ENCODE measurements around the gene PRLR.
"Not testable (repeated sequence)": the region's sequence is repeated elsewhere in the genome, so short reads cannot be mapped to it uniquely, and the experiment has no call there.

Gene PRLR

DNA sequence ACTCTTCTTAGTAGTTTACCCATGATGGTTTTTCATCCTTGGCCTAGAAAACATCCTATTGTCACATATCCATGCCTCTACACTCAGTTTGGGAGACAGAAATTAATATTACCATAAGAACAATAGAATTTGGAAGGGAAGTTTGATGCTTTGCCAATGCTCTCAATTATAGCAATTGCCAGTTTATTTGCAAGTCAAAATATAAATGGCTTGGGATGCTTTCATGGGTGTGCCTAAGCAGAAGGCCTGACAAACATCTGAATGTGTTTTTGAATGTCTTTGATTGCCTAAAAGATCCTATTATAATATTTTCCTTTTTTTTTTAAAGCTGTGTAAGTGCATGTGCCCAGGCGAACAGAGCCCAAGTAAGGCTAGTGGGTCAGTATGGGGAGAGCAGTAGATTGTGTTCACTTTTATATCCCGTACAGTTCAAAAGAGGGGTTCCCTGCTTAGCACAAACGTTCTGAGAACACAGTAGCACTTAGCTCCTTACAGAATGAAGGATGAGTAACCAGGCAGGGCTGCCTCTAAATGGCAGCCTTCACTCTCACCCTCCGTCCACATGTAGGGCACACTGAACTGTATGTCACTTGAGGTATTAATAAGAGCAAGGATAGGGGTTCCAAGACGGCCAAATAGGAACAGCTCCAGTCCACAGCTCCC is 126.5 kb downstream of the PRLR start:
- no peak overlapping the region for H3K4me3 ChIP-seq (ENCODE audit: insufficient read length, low read depth)
- H3K36me3 ChIP-seq (ENCODE audit: insufficient read depth, insufficient read length, low read length) = no peaks in the 10 kb centered on the region
- DNase-seq (ENCODE audit: low read depth, low spot score) = no peak
- H3K9me3 ChIP-seq (ENCODE audit: insufficient read depth, low read length) = no peaks in the 10 kb centered on the region
- H3K9ac ChIP-seq (ENCODE audit: insufficient read length, low read depth) = no peak overlapping the region
- H3K27me3 ChIP-seq (ENCODE audit: insufficient read depth, insufficient read length) = no peaks in the 10 kb centered on the region
- TF ChIP-seq YY1 (IDR thresholded peaks at IDR 0.05; ENCODE audit: insufficient read depth, insufficient read length) = no peak
- no peak for TF ChIP-seq ZNF274 (IDR thresholded peaks at IDR 0.05; ENCODE audit: low read depth, low read length)
- TF ChIP-seq SUZ12 (IDR thresholded peaks at IDR 0.05; ENCODE audit: extremely low read depth, insufficient read depth, insufficient read length) = no peak
- H3K4me1 ChIP-seq (ENCODE audit: insufficient read depth, insufficient read length) = no peaks in the 10 kb centered on the region

DNA sequence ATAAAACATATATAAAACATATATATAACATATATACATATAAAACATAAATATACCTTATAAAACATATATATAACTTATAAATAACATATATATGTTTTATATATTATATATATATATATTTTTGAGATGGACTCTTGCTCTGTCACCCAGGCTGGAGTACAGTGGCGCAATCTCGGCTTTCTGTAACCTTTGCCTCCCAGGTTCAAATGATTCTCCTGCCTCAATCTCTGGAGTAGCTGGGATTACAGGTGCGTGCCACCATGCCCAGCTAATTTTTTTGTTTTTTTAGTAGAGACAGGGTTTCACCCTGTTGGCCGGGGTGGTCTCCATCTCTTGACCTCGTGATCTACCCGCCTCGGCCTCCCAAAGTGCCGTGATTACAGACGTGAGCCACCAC is 128.6 kb downstream of the PRLR start:
- not testable (repeated sequence) for DNase-seq (ENCODE audit: low read depth, low spot score); H3K27me3 ChIP-seq (ENCODE audit: insufficient read depth, insufficient read length); H3K4me1 ChIP-seq (ENCODE audit: insufficient read depth, insufficient read length); H3K9me3 ChIP-seq (ENCODE audit: insufficient read depth, low read length); H3K36me3 ChIP-seq (ENCODE audit: insufficient read depth, insufficient read length, low read length); H3K4me3 ChIP-seq (ENCODE audit: insufficient read length, low read depth); H3K9ac ChIP-seq (ENCODE audit: insufficient read length, low read depth)

DNA sequence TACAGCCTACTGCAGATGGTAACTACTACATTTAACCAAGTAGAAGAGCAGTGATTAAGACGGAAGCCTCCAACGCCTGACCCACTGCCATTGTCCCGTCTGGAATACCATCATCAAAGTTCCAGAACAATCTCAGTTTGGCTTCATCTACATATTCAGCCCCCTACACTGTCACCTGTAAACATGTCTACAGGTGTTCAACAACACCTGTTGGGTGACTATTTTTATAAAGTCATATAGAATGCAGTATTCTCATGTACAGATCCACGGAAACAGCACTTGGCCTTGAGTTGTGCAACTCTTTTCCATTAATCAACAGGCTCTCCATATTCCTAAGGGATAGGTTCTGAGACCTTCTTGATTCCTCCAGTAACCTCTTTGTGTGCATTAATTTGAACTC is 129.3 kb downstream of the PRLR start:
- Histone ChIP-seq H3K36me3 (ENCODE audit: insufficient read depth, insufficient read length, low read length) (no peaks in the 10 kb centered on the region), H3K9ac (ENCODE audit: insufficient read length, low read depth) (no peak overlapping the region), H3K4me1 (ENCODE audit: insufficient read depth, insufficient read length) (no peaks in the 10 kb centered on the region), H3K27me3 (ENCODE audit: insufficient read depth, insufficient read length) (no peaks in the 10 kb centered on the region), H3K4me3 (ENCODE audit: insufficient read length, low read depth) (no peak overlapping the region), H3K9me3 (ENCODE audit: insufficient read depth, low read length) (no peaks in the 10 kb centered on the region)
- TF ChIP-seq YY1 (IDR thresholded peaks at IDR 0.05; ENCODE audit: insufficient read depth, insufficient read length) (no peak), ZNF274 (IDR thresholded peaks at IDR 0.05; ENCODE audit: low read depth, low read length) (no peak), SUZ12 (IDR thresholded peaks at IDR 0.05; ENCODE audit: extremely low read depth, insufficient read depth, insufficient read length) (no peak)
- DNase-seq (ENCODE audit: low read depth, low spot score) = no peak

DNA sequence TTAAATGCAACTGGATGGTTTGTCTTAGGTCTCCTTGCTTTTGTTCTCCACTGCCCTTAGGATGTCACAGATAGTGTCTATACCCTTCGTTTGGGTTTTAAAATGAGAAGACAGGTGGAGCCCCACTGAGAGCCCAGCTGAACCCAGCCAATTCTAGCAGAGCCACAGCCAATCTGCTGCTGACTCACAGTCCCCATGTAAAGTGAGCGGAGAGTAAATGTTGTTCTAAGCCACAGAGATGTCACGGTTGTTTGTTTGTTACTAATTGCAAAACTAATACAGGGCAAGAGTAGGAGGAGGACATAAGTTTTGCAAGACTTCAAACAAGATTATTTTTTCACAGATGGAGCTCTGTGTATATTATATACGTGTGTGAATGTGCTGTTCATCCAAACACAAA is 132.1 kb downstream of the PRLR start:
- no peak overlapping the region for H3K9ac ChIP-seq (ENCODE audit: insufficient read length, low read depth)
- H3K27me3 ChIP-seq (ENCODE audit: insufficient read depth, insufficient read length) = no peaks in the 10 kb centered on the region
- no peaks in the 10 kb centered on the region for H3K9me3 ChIP-seq (ENCODE audit: insufficient read depth, low read length)
- no peaks in the 10 kb centered on the region for H3K4me1 ChIP-seq (ENCODE audit: insufficient read depth, insufficient read length)
- TF ChIP-seq ZNF274 (IDR thresholded peaks at IDR 0.05; ENCODE audit: low read depth, low read length) = no peak
- no peak for TF ChIP-seq YY1 (IDR thresholded peaks at IDR 0.05; ENCODE audit: insufficient read depth, insufficient read length)
- TF ChIP-seq SUZ12 (IDR thresholded peaks at IDR 0.05; ENCODE audit: extremely low read depth, insufficient read depth, insufficient read length) = no peak
- no peak for DNase-seq (ENCODE audit: low read depth, low spot score)
- no peaks in the 10 kb centered on the region for H3K36me3 ChIP-seq (ENCODE audit: insufficient read depth, insufficient read length, low read length)
- no peak overlapping the region for H3K4me3 ChIP-seq (ENCODE audit: insufficient read length, low read depth)

- no peaks in the 10 kb centered on the region for H3K9me3 ChIP-seq (ENCODE audit: insufficient read depth, low read length)
- H3K27me3 ChIP-seq (ENCODE audit: insufficient read depth, insufficient read length) = no peaks in the 10 kb centered on the region
- H3K36me3 ChIP-seq (ENCODE audit: insufficient read depth, insufficient read length, low read length) = no peaks in the 10 kb centered on the region
- DNase-seq (ENCODE audit: low read depth, low spot score) = no peak
- no peak for TF ChIP-seq SUZ12 (IDR thresholded peaks at IDR 0.05; ENCODE audit: extremely low read depth, insufficient read depth, insufficient read length)
- no peak for TF ChIP-seq ZNF274 (IDR thresholded peaks at IDR 0.05; ENCODE audit: low read depth, low read length)
- TF ChIP-seq YY1 (IDR thresholded peaks at IDR 0.05; ENCODE audit: insufficient read depth, insufficient read length) = no peak
- no peak overlapping the region for H3K4me3 ChIP-seq (ENCODE audit: insufficient read length, low read depth)
- H3K4me1 ChIP-seq (ENCODE audit: insufficient read depth, insufficient read length) = no peaks in the 10 kb centered on the region
- no peak overlapping the region for H3K9ac ChIP-seq (ENCODE audit: insufficient read length, low read depth)
Observed at GRCh38 chr5:35096932-35097331, 133.4 kb downstream of the PRLR start.

DNA sequence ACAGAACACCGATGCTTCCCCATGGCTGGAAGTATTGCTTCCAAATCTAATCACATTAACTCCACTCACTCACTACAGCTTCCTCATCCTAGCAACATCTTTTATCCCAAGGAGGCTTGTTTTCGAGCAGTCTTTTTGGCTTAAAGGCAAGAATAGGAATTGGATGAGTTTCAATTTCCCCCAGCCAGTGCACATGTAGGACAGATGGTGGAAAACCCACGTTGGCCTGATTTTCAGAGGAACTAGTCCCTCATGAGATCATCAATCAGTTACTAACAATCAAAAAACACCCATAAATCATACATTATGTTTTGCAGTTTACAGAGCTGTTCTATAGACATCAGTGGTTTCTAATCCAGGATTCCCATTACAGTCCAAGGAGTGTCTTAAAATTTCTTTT is 134.1 kb downstream of the PRLR start:
- Histone ChIP-seq H3K9me3 (ENCODE audit: insufficient read depth, low read length) (no peaks in the 10 kb centered on the region), H3K4me3 (ENCODE audit: insufficient read length, low read depth) (no peak overlapping the region), H3K36me3 (ENCODE audit: insufficient read depth, insufficient read length, low read length) (no peaks in the 10 kb centered on the region), H3K4me1 (ENCODE audit: insufficient read depth, insufficient read length) (no peaks in the 10 kb centered on the region), H3K9ac (ENCODE audit: insufficient read length, low read depth) (no peak overlapping the region), H3K27me3 (ENCODE audit: insufficient read depth, insufficient read length) (no peaks in the 10 kb centered on the region)
- TF ChIP-seq SUZ12 (IDR thresholded peaks at IDR 0.05; ENCODE audit: extremely low read depth, insufficient read depth, insufficient read length) (no peak), ZNF274 (IDR thresholded peaks at IDR 0.05; ENCODE audit: low read depth, low read length) (no peak), YY1 (IDR thresholded peaks at IDR 0.05; ENCODE audit: insufficient read depth, insufficient read length) (no peak)
- DNase-seq (ENCODE audit: low read depth, low spot score) = no peak

GRCh38 chr5:35095366-35095765 is 134.9 kb downstream of the PRLR start:
- Histone ChIP-seq H3K4me3 (ENCODE audit: insufficient read length, low read depth) (no peak overlapping the region), H3K27me3 (ENCODE audit: insufficient read depth, insufficient read length) (no peaks in the 10 kb centered on the region), H3K4me1 (ENCODE audit: insufficient read depth, insufficient read length) (no peaks in the 10 kb centered on the region), H3K9me3 (ENCODE audit: insufficient read depth, low read length) (no peaks in the 10 kb centered on the region), H3K36me3 (ENCODE audit: insufficient read depth, insufficient read length, low read length) (no peaks in the 10 kb centered on the region), H3K9ac (ENCODE audit: insufficient read length, low read depth) (no peak overlapping the region)
- DNase-seq (ENCODE audit: low read depth, low spot score) = no peak
- TF ChIP-seq ZNF274 (IDR thresholded peaks at IDR 0.05; ENCODE audit: low read depth, low read length) (no peak), YY1 (IDR thresholded peaks at IDR 0.05; ENCODE audit: insufficient read depth, insufficient read length) (no peak), SUZ12 (IDR thresholded peaks at IDR 0.05; ENCODE audit: extremely low read depth, insufficient read depth, insufficient read length) (no peak)
